22Rv1 (cell line): ENCODE results near the gene ABCF2.

Source experiments
- H3K27ac ChIP-seq: fragments of 450-650 bp; 2 replicates; pipeline ENCODE4 v1.5.1; 2017
- CTCF ChIP-seq: fragments of 450-650 bp; IDR thresholded peaks from 2 replicates; pipeline ENCODE4 v1.5.1; 2017; ENCODE audit warnings: mild to moderate bottlenecking
- ZFX ChIP-seq: fragments of 450-650 bp; IDR thresholded peaks from 2 replicates; pipeline ENCODE4 v1.6.1; 2017; ENCODE audit warnings: antibody characterized with exemption, borderline replicate concordance

ABCF2 gene

GRCh38 chr7:151174246-151175046 lies 52.6 kb downstream of the ABCF2 start:
- TF ChIP-seq CTCF (no peak), ZFX (no peak)
- H3K27ac ChIP-seq: no peak overlapping the region

GRCh38 chr7:151173386-151174245 lies 53.4 kb downstream of the ABCF2 start:
- TF ChIP-seq CTCF (no peak), ZFX (no peak)
- H3K27ac ChIP-seq: no peak overlapping the region

- no peak overlapping the region for H3K27ac ChIP-seq
- TF ChIP-seq CTCF: peak; percentile 100
- no peak for TF ChIP-seq ZFX
Observed at GRCh38 chr7:151172273-151173141, 54.5 kb downstream of the ABCF2 start.

GRCh38 chr7:151168787-151169162 lies 58.2 kb downstream of the ABCF2 start:
- H3K27ac ChIP-seq: no peak overlapping the region
- TF ChIP-seq CTCF (no peak), ZFX (no peak)

GRCh38 chr7:151168003-151168786 lies 58.8 kb downstream of the ABCF2 start:
- peak; percentile 99 for TF ChIP-seq CTCF
- no peak for TF ChIP-seq ZFX
- H3K27ac ChIP-seq: no peak overlapping the region

GRCh38 chr7:151167197-151167961 lies 59.6 kb downstream of the ABCF2 start, which contains the start of gene GBX1:
GBX1 (minus strand) TSS chr7:151167694; CDS start chr7:151167548, 146 bp downstream.
- no peak within 1 kb of the TSS for H3K27ac ChIP-seq
- TF ChIP-seq CTCF: no peak
- no peak for TF ChIP-seq ZFX
